MCF 10A (cell line): ENCODE results near the gene AKAP1. TPM values are rescaled to one million over a fixed set of nuclear protein-coding genes. Genes with fewer than 3 reads are reported as not detected.
A peak's percentile ranks its signal among the peaks of the same experiment; 100 is the strongest.

ENCODE experiments used
- BruUV-seq: library from RNA; stranded (reverse); fragments of 400-500 nt; replicated peaks from 2 replicates; lab custom pipeline; 2021; lab: Mats Ljungman, UMichigan
- CTCF ChIA-PET: fragments of 300-600 bp; sonication (Branson Sonifier 250); formaldehyde crosslinking; extraction: SDS; loops from one replicate; lab custom pipeline; 2021; ENCODE audit warnings: antibody characterized with exemption, inconsistent platforms; lab: Yijun Ruan, JAX
- POLR2A ChIA-PET: fragments of 300-600, 350-650 bp; sonication (Branson Sonifier 250); formaldehyde crosslinking; extraction: SDS; loops from one replicate; lab custom pipeline; 2020; ENCODE audit warnings: antibody characterized with exemption, inconsistent platforms; lab: Yijun Ruan, JAX
- DNase-seq: peaks from one replicate; pipeline ENCODE4 v3.0.0-alpha.2; 2018; ENCODE audit not compliant: unreplicated experiment
- H3K27ac Mint-ChIP-seq: one replicate; pipeline ENCODE4 v1.8.0; 2022; ENCODE audit warnings: mild to moderate bottlenecking, low read depth, mixed read lengths; ENCODE audit not compliant: unreplicated experiment
- H3K27me3 Mint-ChIP-seq: one replicate; pipeline ENCODE4 v1.8.0; 2022; ENCODE audit warnings: mixed read lengths; ENCODE audit not compliant: insufficient read depth, unreplicated experiment
- H3K36me3 Mint-ChIP-seq: one replicate; pipeline ENCODE4 v1.8.0; 2022; ENCODE audit warnings: mild to moderate bottlenecking, moderate library complexity, mixed read lengths; ENCODE audit not compliant: insufficient read depth, unreplicated experiment
- H3K4me1 Mint-ChIP-seq: one replicate; pipeline ENCODE4 v1.8.0; 2022; ENCODE audit warnings: mixed read lengths; ENCODE audit not compliant: insufficient read depth, unreplicated experiment
- H3K4me3 Mint-ChIP-seq: one replicate; pipeline ENCODE4 v1.8.0; 2022; ENCODE audit warnings: mild to moderate bottlenecking, moderate library complexity, mixed read lengths; ENCODE audit not compliant: unreplicated experiment
- H3K9me3 Mint-ChIP-seq: one replicate; pipeline ENCODE4 v1.8.0; 2022; ENCODE audit warnings: mixed read lengths; ENCODE audit not compliant: unreplicated experiment
- CTCF ChIP-seq: fragments of 200-600 bp; IDR thresholded peaks from one replicate; pipeline ENCODE4 v1.8.0; 2022; ENCODE audit warnings: antibody characterized with exemption, mild to moderate bottlenecking; ENCODE audit not compliant: unreplicated experiment
- intact Hi-C: fragments of 100-400 bp; cut with micrococcal nuclease; formaldehyde crosslinking; loops from 2 replicates; pipeline ENCODE4 v1.14.1; 2022
- total RNA-seq: library from RNA; stranded (reverse); gene quantifications from 2 replicates; pipeline ENCODE4 v1.2.3, GENCODE V29; 2022

AKAP1 gene
- total RNA-seq, 1 experiment from 2014 or later = 32.4 TPM

- no peak overlapping the region for H3K4me3 Mint-ChIP-seq
- no peaks in the 10 kb centered on the region for H3K4me1 Mint-ChIP-seq
- peaks cover 85% of the 10 kb centered on the region for H3K36me3 Mint-ChIP-seq
- TF ChIP-seq CTCF = no peak
- no peak overlapping the region for H3K27ac Mint-ChIP-seq
- POLR2A ChIA-PET = interaction anchor here (0.9 to 1.2 kb wide), 2 partner anchors 10 to 13 kb away, joined by 3 to 6 read pairs; no protein-coding TSS in a partner anchor
- intact Hi-C loops = no loop called here
- no peak for DNase-seq
- CTCF ChIA-PET = interaction anchor here (0.5 to 2.1 kb wide), 5 partner anchors 10 to 1336 kb away, joined by 3 to 8 read pairs (median 3); no protein-coding TSS in a partner anchor
- H3K9me3 Mint-ChIP-seq = no peaks in the 10 kb centered on the region
- no TSS peak for BruUV-seq
- no peaks in the 10 kb centered on the region for H3K27me3 Mint-ChIP-seq
Measured at GRCh38 chr17:57120814-57121213, 35.8 kb downstream of the AKAP1 start.

- Mint-ChIP-seq H3K4me3 (no peak overlapping the region), H3K36me3 (peaks cover 81% of the 10 kb centered on the region), H3K9me3 (no peaks in the 10 kb centered on the region), H3K27me3 (no peaks in the 10 kb centered on the region), H3K27ac (no peak overlapping the region), H3K4me1 (no peaks in the 10 kb centered on the region)
- CTCF ChIA-PET = interaction anchor here (0.5 to 2.1 kb wide), 16 partner anchors 11 to 1335 kb away, joined by 3 to 8 read pairs (median 3); no protein-coding TSS in a partner anchor
- DNase-seq = peak; percentile 49
- intact Hi-C loops = no loop called here
- BruUV-seq = no TSS peak
- POLR2A ChIA-PET = interaction anchor here (0.9 kb wide), 1 partner anchor 13 kb away, joined by 3 read pairs; no protein-coding TSS in a partner anchor
- no peak for TF ChIP-seq CTCF
Measured at GRCh38 chr17:57121308-57122042, 36.4 kb downstream of the AKAP1 start.

GRCh38 chr17:57124053-57124452 lies 39.0 kb downstream of the AKAP1 start:
- no peak for TF ChIP-seq CTCF
- H3K27ac Mint-ChIP-seq = no peak overlapping the region
- H3K4me3 Mint-ChIP-seq = no peak overlapping the region
- intact Hi-C loops = no loop called here
- H3K36me3 Mint-ChIP-seq = peaks cover 56% of the 10 kb centered on the region
- CTCF ChIA-PET = interaction anchor here (0.5 to 0.6 kb wide), 2 partner anchors 121 to 585 kb away, joined by 3 read pairs; no protein-coding TSS in a partner anchor
- H3K27me3 Mint-ChIP-seq = no peaks in the 10 kb centered on the region
- no peaks in the 10 kb centered on the region for H3K4me1 Mint-ChIP-seq
- no TSS peak for BruUV-seq
- no peaks in the 10 kb centered on the region for H3K9me3 Mint-ChIP-seq
- POLR2A ChIA-PET = no interaction called here
- DNase-seq = no peak

- intact Hi-C loops = no loop called here
- H3K4me1 Mint-ChIP-seq = no peaks in the 10 kb centered on the region
- peaks cover 43% of the 10 kb centered on the region for H3K36me3 Mint-ChIP-seq
- no TSS peak for BruUV-seq
- H3K4me3 Mint-ChIP-seq = no peak overlapping the region
- H3K27me3 Mint-ChIP-seq = no peaks in the 10 kb centered on the region
- no peak overlapping the region for H3K27ac Mint-ChIP-seq
- ChIA-PET CTCF (interaction anchor here (0.6 to 1.5 kb wide), 6 partner anchors 11 to 912 kb away, joined by 3 to 6 read pairs (median 4); no protein-coding TSS in a partner anchor), POLR2A (interaction anchor here (1.0 kb wide), 1 partner anchor 166 kb away, joined by 4 read pairs; no protein-coding TSS in a partner anchor)
- DNase-seq = no peak
- TF ChIP-seq CTCF = no peak
- no peaks in the 10 kb centered on the region for H3K9me3 Mint-ChIP-seq
Measured at GRCh38 chr17:57125406-57125805, 40.4 kb downstream of the AKAP1 start.
